Keratinocyte (primary cell): Measurements from ENCODE around the gene PTPRN2. TPM values are rescaled to one million over a fixed set of nuclear protein-coding genes. Genes with fewer than 3 reads are reported as not detected.

Experiments used
- DNase-seq: peaks from one replicate; pipeline ENCODE4 v3.0.0-alpha.2; 2011; ENCODE audit warnings: low read depth, missing footprints, low spot score
- FAIRE-seq: peaks from 2 replicates; lab custom pipeline; 2011; peaks lifted over from hg19 to GRCh38; lab: Jason Lieb, UNC
- H2AFZ ChIP-seq: 2 replicates; pipeline ENCODE4 v1.6.0; 2012; ENCODE audit warnings: low read length, control low read depth, inconsistent platforms; ENCODE audit not compliant: control insufficient read depth
- H3K27ac ChIP-seq: 2 replicates; pipeline ENCODE4 v1.5.1; 2011; ENCODE audit warnings: low read length; ENCODE audit not compliant: control insufficient read depth, insufficient read depth
- H3K27me3 ChIP-seq: 3 replicates; pipeline ENCODE4 v1.6.0; 2011; ENCODE audit warnings: low read length; ENCODE audit not compliant: control insufficient read depth, insufficient read depth; ENCODE audit errors: extremely low read depth
- H3K36me3 ChIP-seq, 2 experiments: 2 replicates in 1 of 2; 3 replicates in 1 of 2; pipeline ENCODE4 v1.5.1; 2011; ENCODE audit warnings: low read length in 2 of 2, mild to moderate bottlenecking in 1 of 2; ENCODE audit not compliant: control insufficient read depth in 2 of 2, insufficient read depth in 2 of 2; ENCODE audit errors: extremely low read depth in 1 of 2
- H3K4me1 ChIP-seq: 3 replicates; pipeline ENCODE4 v1.5.1; 2011; ENCODE audit warnings: low read length; ENCODE audit not compliant: control insufficient read depth, insufficient read depth; ENCODE audit errors: extremely low read depth
- H3K4me2 ChIP-seq: 3 replicates; pipeline ENCODE4 v1.6.0; 2011; ENCODE audit warnings: low read depth, low read length; ENCODE audit not compliant: control insufficient read depth, insufficient read depth; ENCODE audit errors: extremely low read depth
- H3K4me3 ChIP-seq, 3 experiments: fragments of 200-600 bp in 1 of 3; sonication (generic) in 1 of 3; 2 replicates in 2 of 3; 3 replicates in 1 of 3; pipeline ENCODE4 v1.5.1; 2011 to 2016; ENCODE audit warnings: low read length in 3 of 3, mild to moderate bottlenecking in 3 of 3, control low read depth in 2 of 3, inconsistent platforms in 1 of 3, low read depth in 1 of 3, mixed read lengths in 1 of 3, mixed run types in 1 of 3, moderate library complexity in 1 of 3; ENCODE audit not compliant: control insufficient read depth in 2 of 3, insufficient read depth in 2 of 3; ENCODE audit errors: extremely low read depth in 1 of 3
- H3K79me2 ChIP-seq: 2 replicates; pipeline ENCODE4 v1.6.0; 2012; ENCODE audit warnings: low read length; ENCODE audit not compliant: control insufficient read depth, insufficient read depth
- H3K9ac ChIP-seq: 3 replicates; pipeline ENCODE4 v1.6.0; 2011; ENCODE audit warnings: low read length; ENCODE audit not compliant: control insufficient read depth, insufficient read depth; ENCODE audit errors: extremely low read depth
- H3K9me1 ChIP-seq: 3 replicates; pipeline ENCODE4 v1.6.0; 2011; ENCODE audit warnings: low read length; ENCODE audit not compliant: control insufficient read depth, insufficient read depth; ENCODE audit errors: extremely low read depth
- H3K9me3 ChIP-seq: 2 replicates; pipeline ENCODE4 v1.5.1; 2012; ENCODE audit warnings: low read depth, low read length; ENCODE audit not compliant: control insufficient read depth
- H4K20me1 ChIP-seq: 3 replicates; pipeline ENCODE4 v1.6.0; 2011; ENCODE audit warnings: low read length; ENCODE audit not compliant: control insufficient read depth, insufficient read depth; ENCODE audit errors: extremely low read depth
- CTCF ChIP-seq, 3 experiments: IDR thresholded peaks in 1 of 3; conservative IDR thresholded peaks in 1 of 3; optimal IDR thresholded peaks in 1 of 3; 2 replicates in 2 of 3; 3 replicates in 1 of 3; pipeline versions ENCODE3 to v1.5.1; 2011; ENCODE audit warnings: low read length in 3 of 3, mild to moderate bottlenecking in 3 of 3, moderate library complexity in 2 of 3, control low read depth in 1 of 3, inconsistent platforms in 1 of 3; ENCODE audit not compliant: insufficient read depth in 2 of 3; ENCODE audit errors: extremely low read depth in 1 of 3
- EZH2 ChIP-seq: IDR thresholded peaks from one replicate; pipeline ENCODE4 v1.6.1; 2012; ENCODE audit warnings: inconsistent platforms, mild to moderate bottlenecking, low read length, moderate library complexity
- dilution Hi-C: fragments of 300-500 bp; cut with MboI; formaldehyde crosslinking; loops from one replicate; pipeline ENCODE4 v1.7.0; 2020; ENCODE audit warnings: low sequenced_read_pairs; ENCODE audit not compliant: extremely low pct_ligation_motif_present
- polyA plus RNA-seq, 5 experiments: library from polyadenylated mRNA; depleted of rRNA in 3 of 5; stranded (reverse) in 3 of 5; stranded (forward) in 1 of 5; unstranded in 1 of 5; fragments of >200 nt; gene quantifications; 1 replicate in 1 of 5; 2 replicates in 3 of 5; 3 replicates in 1 of 5; pipeline versions ENCODE4 v1.2.1 to v1.2.3, GENCODE V29; 2011 to 2012; ENCODE audit warnings: missing spikeins in 2 of 5, low read depth in 1 of 5, low replicate concordance in 1 of 5

PTPRN2 gene
- polyA plus RNA-seq, 1 donor (not counting 4 experiments of a cell fraction or from before 2014, with no cell fraction given): not detected

- H2AFZ ChIP-seq: no peak overlapping the region
- peaks cover 18% of the 10 kb centered on the region for H3K9me3 ChIP-seq
- H3K27ac ChIP-seq: no peak overlapping the region
- dilution Hi-C loops: no loop called here
- H3K9me1 ChIP-seq: no peaks in the 10 kb centered on the region
- H3K36me3 ChIP-seq: no peaks in the 10 kb centered on the region
- TF ChIP-seq CTCF (optimal IDR thresholded peaks at IDR 0.05 in 1 of 3, IDR thresholded peaks at IDR 0.05 in 1 of 3, conservative IDR thresholded peaks at IDR 0.05 in 1 of 3; ENCODE audit: extremely low read depth in 1 of 3, insufficient read depth in 2 of 3, low read length in 3 of 3): no peak
- no peak for TF ChIP-seq EZH2
- DNase-seq: no peak
- H3K9ac ChIP-seq: no peak overlapping the region
- no peaks in the 10 kb centered on the region for H3K79me2 ChIP-seq
- H4K20me1 ChIP-seq: no peaks in the 10 kb centered on the region
- no peak for FAIRE-seq
- no peaks in the 10 kb centered on the region for H3K27me3 ChIP-seq
- no peak overlapping the region for H3K4me2 ChIP-seq
- no peak overlapping the region for H3K4me3 ChIP-seq
- H3K4me1 ChIP-seq: no peaks in the 10 kb centered on the region
These were observed 737.9 kb downstream of the PTPRN2 start for GRCh38 chr7:157849726-157850125.

- Histone ChIP-seq H3K27ac (no peak overlapping the region), H3K27me3 (no peaks in the 10 kb centered on the region), H3K79me2 (no peaks in the 10 kb centered on the region), H3K9ac (no peak overlapping the region), H3K4me3 (no peak overlapping the region), H4K20me1 (no peaks in the 10 kb centered on the region), H3K9me3 (peaks cover 19% of the 10 kb centered on the region), H3K4me1 (no peaks in the 10 kb centered on the region), H3K36me3 (no peaks in the 10 kb centered on the region), H3K9me1 (no peaks in the 10 kb centered on the region), H2AFZ (no peak overlapping the region), H3K4me2 (no peak overlapping the region)
- DNase-seq (no peak), FAIRE-seq (no peak)
- dilution Hi-C loops: no loop called here
- TF ChIP-seq EZH2 (no peak), CTCF (optimal IDR thresholded peaks at IDR 0.05 in 1 of 3, IDR thresholded peaks at IDR 0.05 in 1 of 3, conservative IDR thresholded peaks at IDR 0.05 in 1 of 3; ENCODE audit: extremely low read depth in 1 of 3, insufficient read depth in 2 of 3, low read length in 3 of 3) (no peak)
These were observed 738.4 kb downstream of the PTPRN2 start for GRCh38 chr7:157849341-157849596.
